Skeletal muscle tissue (tissue), 4 donors: ENCODE measurements around the gene STAC3. TPM values are rescaled to one million over a fixed set of nuclear protein-coding genes. Genes with fewer than 3 reads are reported as not detected.

ENCODE experiments used
- H3K27ac ChIP-seq: one replicate; pipeline ENCODE4 v1.7.0; 2013; ENCODE audit warnings: mild to moderate bottlenecking, low read depth, low read length, inconsistent platforms
- H3K27me3 ChIP-seq, 3 donors: one replicate each; pipeline ENCODE4 v1.7.0; 2013; ENCODE audit warnings: low read length in 3 of 3; ENCODE audit not compliant: control insufficient read depth in 3 of 3, insufficient read depth in 3 of 3
- H3K36me3 ChIP-seq, 3 donors: one replicate each; pipeline ENCODE4 v1.7.0; 2013; ENCODE audit warnings: low read length in 3 of 3; ENCODE audit not compliant: control insufficient read depth in 3 of 3, insufficient read depth in 3 of 3
- H3K4me1 ChIP-seq, 3 donors: one replicate each; pipeline ENCODE4 v1.7.0; 2013; ENCODE audit warnings: low read length in 3 of 3, mild to moderate bottlenecking in 3 of 3; ENCODE audit not compliant: control insufficient read depth in 3 of 3, insufficient read depth in 3 of 3
- H3K4me3 ChIP-seq, 3 donors: one replicate each; pipeline ENCODE4 v1.7.0; 2013; ENCODE audit warnings: low read length in 3 of 3
- H3K9ac ChIP-seq, 3 donors: one replicate each; pipeline ENCODE4 v1.7.0; 2013; ENCODE audit warnings: low read length in 3 of 3, mild to moderate bottlenecking in 3 of 3, moderate library complexity in 2 of 3, low read depth in 1 of 3
- H3K9me3 ChIP-seq, 3 donors: one replicate each; pipeline ENCODE4 v1.7.0; 2013; ENCODE audit warnings: low read length in 3 of 3; ENCODE audit not compliant: control insufficient read depth in 3 of 3
- total RNA-seq: library from RNA; depleted of rRNA; stranded (reverse); fragments of >200 nt; gene quantifications from one replicate; pipeline ENCODE4 v1.2.3, GENCODE V29; 2014
- donor health status: Osteomylitis.

The STAC3 gene
- total RNA-seq, 1 donor from 2014 or later, result 166 TPM

- peak overlapping the region in 1 of 3 donors; percentile 25 for H3K9ac ChIP-seq
- no peaks in the 10 kb centered on the region for H3K9me3 ChIP-seq
- peaks cover 17 to 37% (median 24%) of the 10 kb centered on the region in 3 donors for H3K4me1 ChIP-seq
- H3K27me3 ChIP-seq, result peaks cover 7 to 11% (median 10%) of the 10 kb centered on the region in 3 donors
- H3K4me3 ChIP-seq, result no peak overlapping the region
- H3K27ac ChIP-seq, result no peak overlapping the region
- H3K36me3 ChIP-seq, result peaks cover 29 to 33% (median 30%) of the 10 kb centered on the region in 3 donors
These were observed 19.5 kb downstream of the STAC3 start for GRCh38 chr12:57231276-57232021.

- peak overlapping the region; percentile 72 for H3K27ac ChIP-seq
- peak overlapping the region; percentile 77 to 98 (median 95) for H3K4me3 ChIP-seq
- peak overlapping the region; percentile 89 to 94 (median 89) for H3K9ac ChIP-seq
- peaks cover 29 to 33% (median 30%) of the 10 kb centered on the region in 3 donors for H3K36me3 ChIP-seq
- peaks cover 9 to 11% (median 10%) of the 10 kb centered on the region in 3 donors for H3K27me3 ChIP-seq
- H3K4me1 ChIP-seq, result peaks cover 17 to 37% (median 24%) of the 10 kb centered on the region in 3 donors
- no peaks in the 10 kb centered on the region for H3K9me3 ChIP-seq
These were observed 20.4 kb downstream of the STAC3 start for GRCh38 chr12:57230381-57231155.

- no peaks in the 10 kb centered on the region for H3K9me3 ChIP-seq
- peaks cover 15 to 18% (median 16%) of the 10 kb centered on the region in 3 donors for H3K27me3 ChIP-seq
- peak within 1 kb of the TSS; percentile 89 to 94 (median 89) for H3K9ac ChIP-seq
- H3K4me3 ChIP-seq, result peak within 1 kb of the TSS; percentile 77 to 98 (median 95)
- H3K27ac ChIP-seq, result peak within 1 kb of the TSS; percentile 72
- peaks cover 29 to 33% (median 30%) of the 10 kb centered on the region in 3 donors for H3K36me3 ChIP-seq
- peaks cover 17 to 37% (median 24%) of the 10 kb centered on the region in 3 donors for H3K4me1 ChIP-seq
These were observed 21.2 kb downstream of the STAC3 start, which contains the start of gene SHMT2 for GRCh38 chr12:57229634-57230380. SHMT2 (plus strand) TSS chr12:57229711; CDS start chr12:57229779, 68 bp downstream.

- H3K9ac ChIP-seq, result peak overlapping the region; percentile 24 to 94 (median 89)
- H3K4me1 ChIP-seq, result peaks cover 17 to 35% (median 24%) of the 10 kb centered on the region in 3 donors
- peak overlapping the region; percentile 72 for H3K27ac ChIP-seq
- no peaks in the 10 kb centered on the region for H3K9me3 ChIP-seq
- H3K36me3 ChIP-seq, result peaks cover 25 to 29% (median 25%) of the 10 kb centered on the region in 3 donors
- peaks cover 21 to 24% (median 22%) of the 10 kb centered on the region in 3 donors for H3K27me3 ChIP-seq
- peak overlapping the region; percentile 77 to 98 (median 95) for H3K4me3 ChIP-seq
These were observed 21.8 kb downstream of the STAC3 start for GRCh38 chr12:57229046-57229633.

- Histone ChIP-seq H3K27me3 (peaks cover 31 to 38% (median 37%) of the 10 kb centered on the region in 3 donors), H3K36me3 (peaks cover 8 to 14% (median 9%) of the 10 kb centered on the region in 3 donors), H3K4me1 (peaks cover 17 to 31% (median 24%) of the 10 kb centered on the region in 3 donors), H3K9ac (no peak overlapping the region), H3K4me3 (no peak overlapping the region), H3K9me3 (no peaks in the 10 kb centered on the region), H3K27ac (no peak overlapping the region)
These were observed 23.5 kb downstream of the STAC3 start for GRCh38 chr12:57227315-57228115.

- peaks cover under 1 to 6% (median 1%) of the 10 kb centered on the region in 3 donors for H3K36me3 ChIP-seq
- H3K9me3 ChIP-seq, result no peaks in the 10 kb centered on the region
- peaks cover 17 to 28% (median 24%) of the 10 kb centered on the region in 3 donors for H3K4me1 ChIP-seq
- H3K4me3 ChIP-seq, result no peak overlapping the region
- H3K27ac ChIP-seq, result no peak overlapping the region
- H3K9ac ChIP-seq, result no peak overlapping the region
- H3K27me3 ChIP-seq, result peaks cover 39 to 46% (median 43%) of the 10 kb centered on the region in 3 donors
These were observed 24.2 kb downstream of the STAC3 start for GRCh38 chr12:57226588-57227314.

- no peak overlapping the region for H3K9ac ChIP-seq
- no peak overlapping the region for H3K4me3 ChIP-seq
- H3K27me3 ChIP-seq, result peaks cover 49 to 55% (median 53%) of the 10 kb centered on the region in 3 donors
- peaks cover 0 to 2% (median 0%) of the 10 kb centered on the region in 3 donors for H3K36me3 ChIP-seq
- H3K27ac ChIP-seq, result no peak overlapping the region
- H3K4me1 ChIP-seq, result peaks cover 15 to 20% (median 18%) of the 10 kb centered on the region in 3 donors
- H3K9me3 ChIP-seq, result no peaks in the 10 kb centered on the region
These were observed 25.2 kb downstream of the STAC3 start for GRCh38 chr12:57225680-57226210.

GRCh38 chr12:57224973-57225679, 25.9 kb downstream of the STAC3 start:
- H3K9me3 ChIP-seq, result no peaks in the 10 kb centered on the region
- H3K27me3 ChIP-seq, result peaks cover 52 to 58% (median 57%) of the 10 kb centered on the region in 3 donors
- no peak overlapping the region for H3K4me3 ChIP-seq
- H3K9ac ChIP-seq, result no peak overlapping the region
- peaks cover 9 to 14% (median 12%) of the 10 kb centered on the region in 3 donors for H3K4me1 ChIP-seq
- H3K36me3 ChIP-seq, result no peaks in the 10 kb centered on the region
- H3K27ac ChIP-seq, result no peak overlapping the region
